WTC11 (cell line): ENCODE measurements around the gene KANSL1L. TPM values are rescaled to one million over a fixed set of nuclear protein-coding genes. Genes with fewer than 3 reads are reported as not detected.

Experiments
- ATAC-seq: fragments of 200-7000 bp; cut with Tn5 transposase; 2 replicates; pipeline ENCODE4 v1.10.0; 2021; ENCODE audit warnings: mild to moderate bottlenecking, moderate library complexity
- CTCF ChIA-PET: fragments of 300-600 bp; sonication (Branson Sonifier 250); formaldehyde crosslinking; loops from one replicate; lab custom pipeline; 2021; ENCODE audit warnings: antibody characterized with exemption; lab: Charles Lee
- POLR2A ChIA-PET: fragments of 350-600 bp; sonication (Branson Sonifier 250); formaldehyde crosslinking; loops from one replicate; lab custom pipeline; 2021; ENCODE audit warnings: antibody characterized with exemption; lab: Charles Lee
- DNase-seq: peaks from one replicate; pipeline ENCODE4 v3.0.0; 2021; ENCODE audit warnings: low spot score
- H3K27ac Mint-ChIP-seq: 2 replicates; pipeline ENCODE4 v1.8.0; 2021; ENCODE audit warnings: mixed read lengths
- H3K27me3 Mint-ChIP-seq: 2 replicates; pipeline ENCODE4 v1.8.0; 2021; ENCODE audit warnings: low read depth, mild to moderate bottlenecking, moderate library complexity, mixed read lengths
- H3K36me3 Mint-ChIP-seq: 2 replicates; pipeline ENCODE4 v1.8.0; 2021; ENCODE audit warnings: mixed read lengths
- H3K4me1 Mint-ChIP-seq: 2 replicates; pipeline ENCODE4 v1.8.0; 2022; ENCODE audit warnings: mixed read lengths
- H3K4me3 Mint-ChIP-seq: 2 replicates; pipeline ENCODE4 v1.8.0; 2021; ENCODE audit warnings: mild to moderate bottlenecking, moderate library complexity, mixed read lengths
- H3K9me3 Mint-ChIP-seq: 2 replicates; pipeline ENCODE4 v1.8.0; 2021; ENCODE audit warnings: mixed read lengths
- CBFB ChIP-seq: sonication (generic); formaldehyde crosslinking; IDR thresholded peaks from 2 replicates; pipeline ENCODE4 v1.8.1; 2022; ENCODE audit warnings: mild to moderate bottlenecking, low read depth, missing genetic modification reagents
- EMX1 ChIP-seq: fragments of 250-450 bp; sonication (Bioruptor Pico); IDR thresholded peaks from 2 replicates; pipeline ENCODE4 v1.8.0; 2021; ENCODE audit warnings: mild to moderate bottlenecking
- ETV6 ChIP-seq: sonication (generic); formaldehyde crosslinking; IDR thresholded peaks from 2 replicates; pipeline ENCODE4 v1.8.1; 2022; ENCODE audit warnings: mild to moderate bottlenecking, missing genetic modification reagents
- GABPB1 ChIP-seq: sonication (generic); formaldehyde crosslinking; IDR thresholded peaks from 2 replicates; pipeline ENCODE4 v1.8.1; 2023; ENCODE audit warnings: mild to moderate bottlenecking, missing genetic modification reagents
- HMGA2 ChIP-seq: fragments of 250-450 bp; sonication (Bioruptor Pico); IDR thresholded peaks from 2 replicates; pipeline ENCODE4 v1.4.0; 2021; ENCODE audit warnings: mild to moderate bottlenecking, moderate library complexity
- IRF2 ChIP-seq: sonication (generic); formaldehyde crosslinking; IDR thresholded peaks from 2 replicates; pipeline ENCODE4 v1.8.0; 2022; ENCODE audit warnings: low read depth, missing genetic modification reagents, borderline replicate concordance
- MXD4 ChIP-seq: fragments of 250-450 bp; sonication (Bioruptor Pico); IDR thresholded peaks from 2 replicates; pipeline ENCODE4 v1.8.0; 2021; ENCODE audit warnings: mild to moderate bottlenecking, moderate library complexity, borderline replicate concordance
- NR2C2 ChIP-seq: sonication (generic); formaldehyde crosslinking; IDR thresholded peaks from 2 replicates; pipeline ENCODE4 v1.8.0; 2022; ENCODE audit warnings: mild to moderate bottlenecking, missing genetic modification reagents
- NR3C1 ChIP-seq: sonication (generic); formaldehyde crosslinking; conservative IDR thresholded peaks from 2 replicates; pipeline ENCODE4 v1.8.1; 2023; ENCODE audit warnings: low read depth, mild to moderate bottlenecking, missing genetic modification reagents
- RELA ChIP-seq: sonication (generic); formaldehyde crosslinking; IDR thresholded peaks from 2 replicates; pipeline ENCODE4 v1.8.1; 2022; ENCODE audit warnings: missing genetic modification reagents, mild to moderate bottlenecking, borderline replicate concordance
- SOX15 ChIP-seq: fragments of 250-450 bp; sonication (Bioruptor Pico); IDR thresholded peaks from 2 replicates; pipeline ENCODE4 v1.9.0; 2021; ENCODE audit warnings: mild to moderate bottlenecking
- TEAD1 ChIP-seq: sonication (generic); formaldehyde crosslinking; IDR thresholded peaks from 2 replicates; pipeline ENCODE4 v1.8.0; 2022; ENCODE audit warnings: mild to moderate bottlenecking, missing genetic modification reagents
- ZNF263 ChIP-seq: sonication (generic); formaldehyde crosslinking; IDR thresholded peaks from 2 replicates; pipeline ENCODE4 v1.8.1; 2022; ENCODE audit warnings: low read depth, mild to moderate bottlenecking, moderate library complexity, missing genetic modification reagents
- ZNF423 ChIP-seq: fragments of 250-450 bp; sonication (Bioruptor Pico); IDR thresholded peaks from 2 replicates; pipeline ENCODE4 v2.1.2; 2022; ENCODE audit warnings: mild to moderate bottlenecking, moderate library complexity
- total RNA-seq: library from RNA; stranded (reverse); gene quantifications from 3 replicates; pipeline ENCODE4 v1.2.3, GENCODE V29; 2021
- TF ChIP-seq, protein P1 (sequence below): sonication (generic); formaldehyde crosslinking; IDR thresholded peaks from 2 replicates; pipeline ENCODE4 v1.8.0; 2023; ENCODE audit warnings: mild to moderate bottlenecking, missing genetic modification reagents
- TF ChIP-seq, protein P2 (sequence below): fragments of 250-450 bp; sonication (Bioruptor Pico); IDR thresholded peaks from 2 replicates; pipeline ENCODE4 v1.9.0; 2021; ENCODE audit warnings: mild to moderate bottlenecking
- TF ChIP-seq, protein P3 (sequence below): sonication (generic); formaldehyde crosslinking; IDR thresholded peaks from 2 replicates; pipeline ENCODE4 v1.8.1; 2022; ENCODE audit warnings: missing genetic modification reagents, borderline replicate concordance
- TF ChIP-seq, protein P4 (sequence below): fragments of 250-450 bp; sonication (Bioruptor Pico); IDR thresholded peaks from 2 replicates; pipeline ENCODE4 v1.9.0; 2021; ENCODE audit warnings: moderate library complexity, mild to moderate bottlenecking, inconsistent platforms, borderline replicate concordance
- TF ChIP-seq, protein P5 (sequence below): sonication (generic); formaldehyde crosslinking; IDR thresholded peaks from 2 replicates; pipeline ENCODE4 v1.8.0; 2022; ENCODE audit warnings: mild to moderate bottlenecking, missing genetic modification reagents

KANSL1L gene
- total RNA-seq, 1 experiment from 2014 or later: 11.4 TPM

DNA sequence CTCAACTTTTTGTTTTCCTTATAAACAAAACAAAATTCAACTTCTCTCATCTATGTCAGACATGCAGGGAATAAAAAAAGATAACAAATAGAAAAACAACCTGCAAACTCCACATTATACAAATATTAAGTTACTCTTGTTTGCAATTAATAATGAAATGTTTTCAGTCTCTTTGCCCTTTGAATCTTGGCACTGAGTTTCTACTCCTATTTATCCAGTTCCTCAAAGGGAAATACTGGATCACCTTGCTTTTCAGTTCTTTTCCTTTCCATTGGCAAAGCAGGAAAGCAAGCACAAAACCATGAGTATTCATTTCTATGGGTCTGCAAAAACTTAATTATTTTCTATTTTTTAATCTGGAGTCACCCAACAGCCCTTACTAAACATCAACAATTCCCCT is 23.6 kb downstream of the KANSL1L start:
- ATAC-seq (no peak), DNase-seq (no peak)
- no peak overlapping the region for H3K27ac Mint-ChIP-seq
- CTCF ChIA-PET: no interaction called here
- TF ChIP-seq NR2C2 (CRISPR knock-in tag) (no peak), CBFB (no peak), RELA (CRISPR knock-in tag) (no peak), IRF2 (CRISPR knock-in tag) (no peak), HMGA2 (CRISPR knock-in tag) (no peak), ETV6 (CRISPR knock-in tag) (no peak), EMX1 (CRISPR knock-in tag) (no peak), TEAD1 (no peak)
- TF ChIP-seq, protein P1, sequence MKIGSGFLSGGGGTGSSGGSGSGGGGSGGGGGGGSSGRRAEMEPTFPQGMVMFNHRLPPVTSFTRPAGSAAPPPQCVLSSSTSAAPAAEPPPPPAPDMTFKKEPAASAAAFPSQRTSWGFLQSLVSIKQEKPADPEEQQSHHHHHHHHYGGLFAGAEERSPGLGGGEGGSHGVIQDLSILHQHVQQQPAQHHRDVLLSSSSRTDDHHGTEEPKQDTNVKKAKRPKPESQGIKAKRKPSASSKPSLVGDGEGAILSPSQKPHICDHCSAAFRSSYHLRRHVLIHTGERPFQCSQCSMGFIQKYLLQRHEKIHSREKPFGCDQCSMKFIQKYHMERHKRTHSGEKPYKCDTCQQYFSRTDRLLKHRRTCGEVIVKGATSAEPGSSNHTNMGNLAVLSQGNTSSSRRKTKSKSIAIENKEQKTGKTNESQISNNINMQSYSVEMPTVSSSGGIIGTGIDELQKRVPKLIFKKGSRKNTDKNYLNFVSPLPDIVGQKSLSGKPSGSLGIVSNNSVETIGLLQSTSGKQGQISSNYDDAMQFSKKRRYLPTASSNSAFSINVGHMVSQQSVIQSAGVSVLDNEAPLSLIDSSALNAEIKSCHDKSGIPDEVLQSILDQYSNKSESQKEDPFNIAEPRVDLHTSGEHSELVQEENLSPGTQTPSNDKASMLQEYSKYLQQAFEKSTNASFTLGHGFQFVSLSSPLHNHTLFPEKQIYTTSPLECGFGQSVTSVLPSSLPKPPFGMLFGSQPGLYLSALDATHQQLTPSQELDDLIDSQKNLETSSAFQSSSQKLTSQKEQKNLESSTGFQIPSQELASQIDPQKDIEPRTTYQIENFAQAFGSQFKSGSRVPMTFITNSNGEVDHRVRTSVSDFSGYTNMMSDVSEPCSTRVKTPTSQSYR (CRISPR knock-in tag): no peak
- POLR2A ChIA-PET: no interaction called here
- H3K4me3 Mint-ChIP-seq: no peak overlapping the region
- peaks cover 13% of the 10 kb centered on the region for H3K4me1 Mint-ChIP-seq
- H3K9me3 Mint-ChIP-seq: peaks cover 20% of the 10 kb centered on the region
- H3K27me3 Mint-ChIP-seq: no peaks in the 10 kb centered on the region
- peaks cover 33% of the 10 kb centered on the region for H3K36me3 Mint-ChIP-seq

DNA sequence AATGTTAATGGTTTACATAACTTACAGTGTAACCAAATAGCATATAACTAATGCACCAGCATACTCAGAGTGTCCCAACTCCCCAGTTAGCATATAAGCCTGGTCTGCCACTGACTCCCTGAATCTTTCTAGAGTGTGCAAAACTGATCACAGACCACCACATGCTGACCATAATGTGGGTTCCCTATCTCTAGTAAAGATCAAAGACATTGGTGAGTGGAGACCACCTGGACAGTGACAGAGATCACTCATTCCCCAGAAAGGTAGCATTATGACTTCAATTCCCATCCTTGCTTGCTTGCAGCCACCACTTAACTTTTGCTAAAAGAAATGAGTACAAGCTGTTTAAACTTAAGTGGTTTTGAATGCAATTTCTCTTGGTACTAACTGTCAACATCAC is 39.0 kb downstream of the KANSL1L start:
- Mint-ChIP-seq H3K36me3 (peaks cover 3% of the 10 kb centered on the region), H3K4me3 (no peak overlapping the region), H3K9me3 (peaks cover 1% of the 10 kb centered on the region), H3K27me3 (no peaks in the 10 kb centered on the region), H3K4me1 (peaks cover 13% of the 10 kb centered on the region), H3K27ac (no peak overlapping the region)
- ChIA-PET POLR2A (no interaction called here), CTCF (no interaction called here)
- no peak for DNase-seq
- ATAC-seq: no peak
- TF ChIP-seq GABPB1 (CRISPR knock-in tag) (no peak), MXD4 (no peak), EMX1 (CRISPR knock-in tag) (no peak), RELA (CRISPR knock-in tag) (no peak), ZNF263 (CRISPR knock-in tag) (no peak), HMGA2 (CRISPR knock-in tag) (no peak), SOX15 (CRISPR knock-in tag) (no peak), NR2C2 (CRISPR knock-in tag) (no peak), ZNF423 (CRISPR knock-in tag) (no peak), NR3C1 (CRISPR knock-in tag) (no peak)
- TF ChIP-seq, protein P2, sequence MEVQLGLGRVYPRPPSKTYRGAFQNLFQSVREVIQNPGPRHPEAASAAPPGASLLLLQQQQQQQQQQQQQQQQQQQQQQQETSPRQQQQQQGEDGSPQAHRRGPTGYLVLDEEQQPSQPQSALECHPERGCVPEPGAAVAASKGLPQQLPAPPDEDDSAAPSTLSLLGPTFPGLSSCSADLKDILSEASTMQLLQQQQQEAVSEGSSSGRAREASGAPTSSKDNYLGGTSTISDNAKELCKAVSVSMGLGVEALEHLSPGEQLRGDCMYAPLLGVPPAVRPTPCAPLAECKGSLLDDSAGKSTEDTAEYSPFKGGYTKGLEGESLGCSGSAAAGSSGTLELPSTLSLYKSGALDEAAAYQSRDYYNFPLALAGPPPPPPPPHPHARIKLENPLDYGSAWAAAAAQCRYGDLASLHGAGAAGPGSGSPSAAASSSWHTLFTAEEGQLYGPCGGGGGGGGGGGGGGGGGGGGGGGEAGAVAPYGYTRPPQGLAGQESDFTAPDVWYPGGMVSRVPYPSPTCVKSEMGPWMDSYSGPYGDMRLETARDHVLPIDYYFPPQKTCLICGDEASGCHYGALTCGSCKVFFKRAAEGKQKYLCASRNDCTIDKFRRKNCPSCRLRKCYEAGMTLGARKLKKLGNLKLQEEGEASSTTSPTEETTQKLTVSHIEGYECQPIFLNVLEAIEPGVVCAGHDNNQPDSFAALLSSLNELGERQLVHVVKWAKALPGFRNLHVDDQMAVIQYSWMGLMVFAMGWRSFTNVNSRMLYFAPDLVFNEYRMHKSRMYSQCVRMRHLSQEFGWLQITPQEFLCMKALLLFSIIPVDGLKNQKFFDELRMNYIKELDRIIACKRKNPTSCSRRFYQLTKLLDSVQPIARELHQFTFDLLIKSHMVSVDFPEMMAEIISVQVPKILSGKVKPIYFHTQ: no peak
- TF ChIP-seq, protein P3, sequence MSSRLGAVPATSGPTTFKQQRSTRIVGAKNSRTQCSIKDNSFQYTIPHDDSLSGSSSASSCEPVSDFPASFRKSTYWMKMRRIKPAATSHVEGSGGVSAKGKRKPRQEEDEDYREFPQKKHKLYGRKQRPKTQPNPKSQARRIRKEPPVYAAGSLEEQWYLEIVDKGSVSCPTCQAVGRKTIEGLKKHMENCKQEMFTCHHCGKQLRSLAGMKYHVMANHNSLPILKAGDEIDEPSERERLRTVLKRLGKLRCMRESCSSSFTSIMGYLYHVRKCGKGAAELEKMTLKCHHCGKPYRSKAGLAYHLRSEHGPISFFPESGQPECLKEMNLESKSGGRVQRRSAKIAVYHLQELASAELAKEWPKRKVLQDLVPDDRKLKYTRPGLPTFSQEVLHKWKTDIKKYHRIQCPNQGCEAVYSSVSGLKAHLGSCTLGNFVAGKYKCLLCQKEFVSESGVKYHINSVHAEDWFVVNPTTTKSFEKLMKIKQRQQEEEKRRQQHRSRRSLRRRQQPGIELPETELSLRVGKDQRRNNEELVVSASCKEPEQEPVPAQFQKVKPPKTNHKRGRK (CRISPR knock-in tag): no peak
- TF ChIP-seq, protein P4, sequence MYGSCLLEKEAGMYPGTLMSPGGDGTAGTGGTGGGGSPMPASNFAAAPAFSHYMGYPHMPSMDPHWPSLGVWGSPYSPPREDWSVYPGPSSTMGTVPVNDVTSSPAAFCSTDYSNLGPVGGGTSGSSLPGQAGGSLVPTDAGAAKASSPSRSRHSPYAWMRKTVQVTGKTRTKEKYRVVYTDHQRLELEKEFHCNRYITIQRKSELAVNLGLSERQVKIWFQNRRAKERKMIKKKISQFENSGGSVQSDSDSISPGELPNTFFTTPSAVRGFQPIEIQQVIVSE (CRISPR knock-in tag): no peak
- TF ChIP-seq, protein P5, sequence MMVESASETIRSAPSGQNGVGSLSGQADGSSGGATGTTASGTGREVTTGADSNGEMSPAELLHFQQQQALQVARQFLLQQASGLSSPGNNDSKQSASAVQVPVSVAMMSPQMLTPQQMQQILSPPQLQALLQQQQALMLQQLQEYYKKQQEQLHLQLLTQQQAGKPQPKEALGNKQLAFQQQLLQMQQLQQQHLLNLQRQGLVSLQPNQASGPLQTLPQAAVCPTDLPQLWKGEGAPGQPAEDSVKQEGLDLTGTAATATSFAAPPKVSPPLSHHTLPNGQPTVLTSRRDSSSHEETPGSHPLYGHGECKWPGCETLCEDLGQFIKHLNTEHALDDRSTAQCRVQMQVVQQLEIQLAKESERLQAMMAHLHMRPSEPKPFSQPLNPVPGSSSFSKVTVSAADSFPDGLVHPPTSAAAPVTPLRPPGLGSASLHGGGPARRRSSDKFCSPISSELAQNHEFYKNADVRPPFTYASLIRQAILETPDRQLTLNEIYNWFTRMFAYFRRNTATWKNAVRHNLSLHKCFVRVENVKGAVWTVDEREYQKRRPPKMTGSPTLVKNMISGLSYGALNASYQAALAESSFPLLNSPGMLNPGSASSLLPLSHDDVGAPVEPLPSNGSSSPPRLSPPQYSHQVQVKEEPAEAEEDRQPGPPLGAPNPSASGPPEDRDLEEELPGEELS: no peak
